HepG2 (cell line): ENCODE results near the gene TLX3.

Experiments
- DR1 ChIP-seq: sonication (generic); formaldehyde crosslinking; IDR thresholded peaks from 2 replicates; pipeline ENCODE4 v1.8.0; 2021; ENCODE audit warnings: mild to moderate bottlenecking, missing genetic modification reagents, inconsistent platforms
- EEA1 ChIP-seq: sonication (generic); formaldehyde crosslinking; IDR thresholded peaks from 2 replicates; pipeline ENCODE4 v1.5.1; 2020; ENCODE audit warnings: mild to moderate bottlenecking, missing genetic modification reagents, borderline replicate concordance
- NCOA2 ChIP-seq: sonication (generic); formaldehyde crosslinking; IDR thresholded peaks from 2 replicates; pipeline ENCODE4 v1.8.0; 2022; ENCODE audit warnings: inconsistent platforms
- NFIC ChIP-seq: IDR thresholded peaks from 2 replicates; pipeline ENCODE4 v1.6.1; 2012; ENCODE audit warnings: mild to moderate bottlenecking, low read length, inconsistent platforms
- SP1 ChIP-seq, 2 experiments: fragments of 450-650 bp in 1 of 2; sonication (generic) in 1 of 2; formaldehyde crosslinking in 1 of 2; IDR thresholded peaks; 2 replicates each; pipeline versions ENCODE4 v1.4.0 to v1.6.1; 2016 to 2020; ENCODE audit warnings: missing genetic modification reagents in 1 of 2
- ZNF674 ChIP-seq: sonication (generic); formaldehyde crosslinking; IDR thresholded peaks from 2 replicates; pipeline ENCODE4 v1.5.0; 2020; ENCODE audit warnings: low read depth, mild to moderate bottlenecking, missing genetic modification reagents
- TF ChIP-seq, protein P1 (sequence below), 2 experiments: fragments of 450-650 bp in 1 of 2; sonication (generic) in 1 of 2; formaldehyde crosslinking in 1 of 2; IDR thresholded peaks; 2 replicates each; pipeline versions ENCODE4 v1.6.1 to v1.8.0; 2016 to 2022; ENCODE audit warnings: antibody characterized with exemption in 1 of 2, mild to moderate bottlenecking in 1 of 2, missing genetic modification reagents in 1 of 2
- TF ChIP-seq, protein P2 (sequence below): conservative IDR thresholded peaks from 2 replicates; pipeline ENCODE4 v1.6.1; 2018; ENCODE audit warnings: missing genetic modification reagents
- TF ChIP-seq, protein P3 (sequence below): sonication (generic); formaldehyde crosslinking; IDR thresholded peaks from 2 replicates; pipeline ENCODE4 v1.5.0; 2020; ENCODE audit warnings: mild to moderate bottlenecking, missing genetic modification reagents, moderate library complexity
- TF ChIP-seq, protein P4 (sequence below): sonication (generic); formaldehyde crosslinking; IDR thresholded peaks from 2 replicates; pipeline ENCODE4 v1.4.0; 2020; ENCODE audit warnings: missing genetic modification reagents
- TF ChIP-seq, protein P5 (sequence below): sonication (generic); formaldehyde crosslinking; IDR thresholded peaks from 2 replicates; pipeline ENCODE4; 2020; ENCODE audit warnings: missing genetic modification reagents, mild to moderate bottlenecking, borderline replicate concordance

DNA sequence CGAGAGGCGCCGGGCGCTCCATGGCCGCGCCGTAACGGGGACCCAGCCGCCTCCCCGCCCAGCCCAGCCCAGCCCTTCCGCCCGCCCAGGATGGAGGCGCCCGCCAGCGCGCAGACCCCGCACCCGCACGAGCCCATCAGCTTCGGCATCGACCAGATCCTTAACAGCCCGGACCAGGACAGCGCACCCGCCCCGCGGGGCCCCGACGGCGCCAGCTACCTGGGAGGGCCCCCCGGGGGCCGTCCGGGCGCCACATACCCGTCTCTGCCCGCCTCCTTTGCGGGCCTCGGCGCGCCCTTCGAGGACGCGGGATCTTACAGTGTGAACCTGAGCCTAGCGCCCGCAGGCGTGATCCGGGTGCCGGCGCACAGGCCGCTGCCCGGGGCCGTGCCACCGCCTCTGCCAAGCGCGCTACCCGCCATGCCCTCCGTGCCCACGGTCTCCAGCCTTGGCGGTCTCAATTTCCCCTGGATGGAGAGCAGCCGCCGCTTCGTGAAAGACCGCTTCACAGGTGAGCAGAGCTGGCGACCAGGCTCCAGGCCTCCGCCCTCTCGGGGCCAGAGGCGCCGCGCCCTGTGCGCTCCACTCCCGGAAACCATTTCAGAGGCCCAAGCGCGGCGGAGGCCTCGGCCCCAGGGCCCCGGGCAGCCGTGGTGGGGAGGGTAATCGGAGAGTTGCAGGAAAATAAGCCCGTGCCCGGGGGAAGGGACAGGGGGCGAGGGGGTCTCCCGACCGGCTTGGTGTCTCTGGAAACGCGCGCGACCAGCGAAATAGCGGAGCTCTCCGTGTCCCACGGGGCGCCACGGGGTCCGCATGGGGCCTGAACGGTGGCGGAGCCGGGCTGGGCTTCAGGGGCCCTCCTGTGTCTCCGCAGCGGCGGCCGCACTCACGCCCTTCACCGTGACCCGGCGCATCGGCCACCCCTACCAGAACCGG is 496 bp downstream of the TLX3 start:
- TF ChIP-seq, protein P1, sequence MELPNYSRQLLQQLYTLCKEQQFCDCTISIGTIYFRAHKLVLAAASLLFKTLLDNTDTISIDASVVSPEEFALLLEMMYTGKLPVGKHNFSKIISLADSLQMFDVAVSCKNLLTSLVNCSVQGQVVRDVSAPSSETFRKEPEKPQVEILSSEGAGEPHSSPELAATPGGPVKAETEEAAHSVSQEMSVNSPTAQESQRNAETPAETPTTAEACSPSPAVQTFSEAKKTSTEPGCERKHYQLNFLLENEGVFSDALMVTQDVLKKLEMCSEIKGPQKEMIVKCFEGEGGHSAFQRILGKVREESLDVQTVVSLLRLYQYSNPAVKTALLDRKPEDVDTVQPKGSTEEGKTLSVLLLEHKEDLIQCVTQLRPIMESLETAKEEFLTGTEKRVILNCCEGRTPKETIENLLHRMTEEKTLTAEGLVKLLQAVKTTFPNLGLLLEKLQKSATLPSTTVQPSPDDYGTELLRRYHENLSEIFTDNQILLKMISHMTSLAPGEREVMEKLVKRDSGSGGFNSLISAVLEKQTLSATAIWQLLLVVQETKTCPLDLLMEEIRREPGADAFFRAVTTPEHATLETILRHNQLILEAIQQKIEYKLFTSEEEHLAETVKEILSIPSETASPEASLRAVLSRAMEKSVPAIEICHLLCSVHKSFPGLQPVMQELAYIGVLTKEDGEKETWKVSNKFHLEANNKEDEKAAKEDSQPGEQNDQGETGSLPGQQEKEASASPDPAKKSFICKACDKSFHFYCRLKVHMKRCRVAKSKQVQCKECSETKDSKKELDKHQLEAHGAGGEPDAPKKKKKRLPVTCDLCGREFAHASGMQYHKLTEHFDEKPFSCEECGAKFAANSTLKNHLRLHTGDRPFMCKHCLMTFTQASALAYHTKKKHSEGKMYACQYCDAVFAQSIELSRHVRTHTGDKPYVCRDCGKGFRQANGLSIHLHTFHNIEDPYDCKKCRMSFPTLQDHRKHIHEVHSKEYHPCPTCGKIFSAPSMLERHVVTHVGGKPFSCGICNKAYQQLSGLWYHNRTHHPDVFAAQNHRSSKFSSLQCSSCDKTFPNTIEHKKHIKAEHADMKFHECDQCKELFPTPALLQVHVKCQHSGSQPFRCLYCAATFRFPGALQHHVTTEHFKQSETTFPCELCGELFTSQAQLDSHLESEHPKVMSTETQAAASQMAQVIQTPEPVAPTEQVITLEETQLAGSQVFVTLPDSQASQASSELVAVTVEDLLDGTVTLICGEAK (IDR thresholded peaks at IDR 0.05): no peak
- TF ChIP-seq, protein P1 (CRISPR knock-in tag; IDR thresholded peaks at IDR 0.05): no peak
- TF ChIP-seq, protein P2, sequence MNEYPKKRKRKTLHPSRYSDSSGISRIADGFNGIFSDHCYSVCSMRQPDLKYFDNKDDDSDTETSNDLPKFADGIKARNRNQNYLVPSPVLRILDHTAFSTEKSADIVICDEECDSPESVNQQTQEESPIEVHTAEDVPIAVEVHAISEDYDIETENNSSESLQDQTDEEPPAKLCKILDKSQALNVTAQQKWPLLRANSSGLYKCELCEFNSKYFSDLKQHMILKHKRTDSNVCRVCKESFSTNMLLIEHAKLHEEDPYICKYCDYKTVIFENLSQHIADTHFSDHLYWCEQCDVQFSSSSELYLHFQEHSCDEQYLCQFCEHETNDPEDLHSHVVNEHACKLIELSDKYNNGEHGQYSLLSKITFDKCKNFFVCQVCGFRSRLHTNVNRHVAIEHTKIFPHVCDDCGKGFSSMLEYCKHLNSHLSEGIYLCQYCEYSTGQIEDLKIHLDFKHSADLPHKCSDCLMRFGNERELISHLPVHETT (CRISPR knock-in tag): no peak
- TF ChIP-seq NCOA2 (CRISPR knock-in tag): no peak
- TF ChIP-seq, protein P3, sequence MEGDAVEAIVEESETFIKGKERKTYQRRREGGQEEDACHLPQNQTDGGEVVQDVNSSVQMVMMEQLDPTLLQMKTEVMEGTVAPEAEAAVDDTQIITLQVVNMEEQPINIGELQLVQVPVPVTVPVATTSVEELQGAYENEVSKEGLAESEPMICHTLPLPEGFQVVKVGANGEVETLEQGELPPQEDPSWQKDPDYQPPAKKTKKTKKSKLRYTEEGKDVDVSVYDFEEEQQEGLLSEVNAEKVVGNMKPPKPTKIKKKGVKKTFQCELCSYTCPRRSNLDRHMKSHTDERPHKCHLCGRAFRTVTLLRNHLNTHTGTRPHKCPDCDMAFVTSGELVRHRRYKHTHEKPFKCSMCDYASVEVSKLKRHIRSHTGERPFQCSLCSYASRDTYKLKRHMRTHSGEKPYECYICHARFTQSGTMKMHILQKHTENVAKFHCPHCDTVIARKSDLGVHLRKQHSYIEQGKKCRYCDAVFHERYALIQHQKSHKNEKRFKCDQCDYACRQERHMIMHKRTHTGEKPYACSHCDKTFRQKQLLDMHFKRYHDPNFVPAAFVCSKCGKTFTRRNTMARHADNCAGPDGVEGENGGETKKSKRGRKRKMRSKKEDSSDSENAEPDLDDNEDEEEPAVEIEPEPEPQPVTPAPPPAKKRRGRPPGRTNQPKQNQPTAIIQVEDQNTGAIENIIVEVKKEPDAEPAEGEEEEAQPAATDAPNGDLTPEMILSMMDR (CRISPR knock-in tag): no peak
- TF ChIP-seq, protein P4, sequence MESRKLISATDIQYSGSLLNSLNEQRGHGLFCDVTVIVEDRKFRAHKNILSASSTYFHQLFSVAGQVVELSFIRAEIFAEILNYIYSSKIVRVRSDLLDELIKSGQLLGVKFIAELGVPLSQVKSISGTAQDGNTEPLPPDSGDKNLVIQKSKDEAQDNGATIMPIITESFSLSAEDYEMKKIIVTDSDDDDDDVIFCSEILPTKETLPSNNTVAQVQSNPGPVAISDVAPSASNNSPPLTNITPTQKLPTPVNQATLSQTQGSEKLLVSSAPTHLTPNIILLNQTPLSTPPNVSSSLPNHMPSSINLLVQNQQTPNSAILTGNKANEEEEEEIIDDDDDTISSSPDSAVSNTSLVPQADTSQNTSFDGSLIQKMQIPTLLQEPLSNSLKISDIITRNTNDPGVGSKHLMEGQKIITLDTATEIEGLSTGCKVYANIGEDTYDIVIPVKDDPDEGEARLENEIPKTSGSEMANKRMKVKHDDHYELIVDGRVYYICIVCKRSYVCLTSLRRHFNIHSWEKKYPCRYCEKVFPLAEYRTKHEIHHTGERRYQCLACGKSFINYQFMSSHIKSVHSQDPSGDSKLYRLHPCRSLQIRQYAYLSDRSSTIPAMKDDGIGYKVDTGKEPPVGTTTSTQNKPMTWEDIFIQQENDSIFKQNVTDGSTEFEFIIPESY (CRISPR knock-in tag): no peak
- no peak for TF ChIP-seq ZNF674
- TF ChIP-seq DR1 (CRISPR knock-in tag): no peak
- no peak for TF ChIP-seq NFIC
- TF ChIP-seq, protein P5, sequence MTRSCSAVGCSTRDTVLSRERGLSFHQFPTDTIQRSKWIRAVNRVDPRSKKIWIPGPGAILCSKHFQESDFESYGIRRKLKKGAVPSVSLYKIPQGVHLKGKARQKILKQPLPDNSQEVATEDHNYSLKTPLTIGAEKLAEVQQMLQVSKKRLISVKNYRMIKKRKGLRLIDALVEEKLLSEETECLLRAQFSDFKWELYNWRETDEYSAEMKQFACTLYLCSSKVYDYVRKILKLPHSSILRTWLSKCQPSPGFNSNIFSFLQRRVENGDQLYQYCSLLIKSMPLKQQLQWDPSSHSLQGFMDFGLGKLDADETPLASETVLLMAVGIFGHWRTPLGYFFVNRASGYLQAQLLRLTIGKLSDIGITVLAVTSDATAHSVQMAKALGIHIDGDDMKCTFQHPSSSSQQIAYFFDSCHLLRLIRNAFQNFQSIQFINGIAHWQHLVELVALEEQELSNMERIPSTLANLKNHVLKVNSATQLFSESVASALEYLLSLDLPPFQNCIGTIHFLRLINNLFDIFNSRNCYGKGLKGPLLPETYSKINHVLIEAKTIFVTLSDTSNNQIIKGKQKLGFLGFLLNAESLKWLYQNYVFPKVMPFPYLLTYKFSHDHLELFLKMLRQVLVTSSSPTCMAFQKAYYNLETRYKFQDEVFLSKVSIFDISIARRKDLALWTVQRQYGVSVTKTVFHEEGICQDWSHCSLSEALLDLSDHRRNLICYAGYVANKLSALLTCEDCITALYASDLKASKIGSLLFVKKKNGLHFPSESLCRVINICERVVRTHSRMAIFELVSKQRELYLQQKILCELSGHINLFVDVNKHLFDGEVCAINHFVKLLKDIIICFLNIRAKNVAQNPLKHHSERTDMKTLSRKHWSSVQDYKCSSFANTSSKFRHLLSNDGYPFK: no peak
- no peak for TF ChIP-seq EEA1 (CRISPR knock-in tag)
- no peak for TF ChIP-seq SP1 (IDR thresholded peaks at IDR 0.05)
- no peak for TF ChIP-seq SP1 (CRISPR knock-in tag; IDR thresholded peaks at IDR 0.05)
